Neural cell (in vitro differentiated cells): ENCODE results near the gene CBLB.

ENCODE experiments used
- CTCF ChIP-seq: fragments of 450-650 bp; IDR thresholded peaks from 2 replicates; pipeline ENCODE4 v1.5.1; 2014; ENCODE audit warnings: antibody characterized with exemption, mild to moderate bottlenecking, moderate library complexity; ENCODE audit not compliant: poor library complexity, severe bottlenecking
- EZH2 ChIP-seq: fragments of 200-600, 300-800 bp; shearing (Covaris generic), sonication (generic); IDR thresholded peaks from 2 replicates; pipeline ENCODE4 v1.6.1; 2014; ENCODE audit warnings: antibody characterized with exemption, low read length, borderline replicate concordance, mild to moderate bottlenecking; ENCODE audit not compliant: insufficient read depth, poor library complexity, severe bottlenecking
- POLR2AphosphoS5 ChIP-seq: IDR thresholded peaks from 2 replicates; pipeline ENCODE4 v1.6.1; 2012
- RAD21 ChIP-seq: fragments of 450-650 bp; conservative IDR thresholded peaks from 2 replicates; pipeline ENCODE4 v1.6.1; 2014; ENCODE audit warnings: antibody characterized with exemption, mild to moderate bottlenecking, moderate library complexity
- REST ChIP-seq: IDR thresholded peaks from 2 replicates; pipeline ENCODE4 v1.6.1; 2012; ENCODE audit warnings: borderline replicate concordance

GRCh38 chr3:105843994-105844393, 24.8 kb downstream of the CBLB start:
- TF ChIP-seq POLR2AphosphoS5, result no peak
- TF ChIP-seq CTCF, result no peak
- no peak for TF ChIP-seq REST
- no peak for TF ChIP-seq EZH2
- no peak for TF ChIP-seq RAD21
